ENCODE data around the gene TEAD1.

The TEAD1 gene

DNA sequence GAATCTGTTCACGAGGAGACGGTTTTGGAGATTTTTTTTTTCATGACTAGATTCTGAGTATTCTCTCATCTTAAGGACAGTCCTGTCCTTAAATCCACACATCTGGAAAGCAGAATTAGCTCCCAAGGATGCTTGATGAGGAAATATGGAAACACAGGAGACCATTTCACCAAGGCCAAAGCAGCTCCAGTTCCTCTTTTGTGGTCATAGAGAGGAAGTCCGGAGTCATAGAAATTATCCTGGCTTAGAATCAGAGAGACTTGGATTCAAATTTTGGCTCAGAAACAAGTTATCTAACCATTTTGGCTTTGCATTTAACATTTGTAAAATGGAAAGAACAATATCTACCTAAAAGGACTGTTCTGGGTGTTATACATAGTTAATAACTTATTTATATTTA lies 7.3 kb upstream of the TEAD1 start:
- DNase-seq (ENCODE audit: low spot score), result no peak

GRCh38 chr11:12667646-12668045 lies 6.6 kb upstream of the TEAD1 start:
- no peak for DNase-seq (ENCODE audit: low spot score)

- no peak for DNase-seq (ENCODE audit: low spot score)
Observed at GRCh38 chr11:12668166-12668565, 6.1 kb upstream of the TEAD1 start.

- no peak for DNase-seq (ENCODE audit: low spot score)
Observed at GRCh38 chr11:12669930-12670329, 4.3 kb upstream of the TEAD1 start.

GRCh38 chr11:12671370-12671769 lies 2.9 kb upstream of the TEAD1 start:
- DNase-seq (ENCODE audit: low spot score), result no peak

- no peak for DNase-seq (ENCODE audit: low spot score)
Observed at GRCh38 chr11:12673601-12673923, 659 bp upstream of the TEAD1 start.

DNA sequence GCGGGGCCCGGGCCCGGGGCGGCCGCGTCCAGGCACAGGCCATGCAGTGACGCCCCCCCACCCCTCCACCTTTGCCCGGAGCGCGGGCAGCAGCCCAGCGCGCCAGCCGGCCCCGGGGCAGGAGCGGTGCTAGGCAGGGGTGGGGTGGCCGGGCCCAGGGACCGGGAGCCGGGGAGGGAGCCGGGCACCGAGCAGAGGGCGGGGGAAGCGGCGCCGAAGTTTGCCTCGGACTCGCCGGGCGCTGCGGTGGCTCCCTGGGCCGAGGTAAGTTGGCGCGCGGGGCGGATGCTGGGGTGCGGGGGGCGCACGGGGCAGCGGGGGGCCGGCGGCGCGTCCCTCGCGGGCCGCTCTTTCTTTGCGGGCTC lies 332 bp downstream of the TEAD1 start:
- no peak for DNase-seq (ENCODE audit: low spot score)

DNA sequence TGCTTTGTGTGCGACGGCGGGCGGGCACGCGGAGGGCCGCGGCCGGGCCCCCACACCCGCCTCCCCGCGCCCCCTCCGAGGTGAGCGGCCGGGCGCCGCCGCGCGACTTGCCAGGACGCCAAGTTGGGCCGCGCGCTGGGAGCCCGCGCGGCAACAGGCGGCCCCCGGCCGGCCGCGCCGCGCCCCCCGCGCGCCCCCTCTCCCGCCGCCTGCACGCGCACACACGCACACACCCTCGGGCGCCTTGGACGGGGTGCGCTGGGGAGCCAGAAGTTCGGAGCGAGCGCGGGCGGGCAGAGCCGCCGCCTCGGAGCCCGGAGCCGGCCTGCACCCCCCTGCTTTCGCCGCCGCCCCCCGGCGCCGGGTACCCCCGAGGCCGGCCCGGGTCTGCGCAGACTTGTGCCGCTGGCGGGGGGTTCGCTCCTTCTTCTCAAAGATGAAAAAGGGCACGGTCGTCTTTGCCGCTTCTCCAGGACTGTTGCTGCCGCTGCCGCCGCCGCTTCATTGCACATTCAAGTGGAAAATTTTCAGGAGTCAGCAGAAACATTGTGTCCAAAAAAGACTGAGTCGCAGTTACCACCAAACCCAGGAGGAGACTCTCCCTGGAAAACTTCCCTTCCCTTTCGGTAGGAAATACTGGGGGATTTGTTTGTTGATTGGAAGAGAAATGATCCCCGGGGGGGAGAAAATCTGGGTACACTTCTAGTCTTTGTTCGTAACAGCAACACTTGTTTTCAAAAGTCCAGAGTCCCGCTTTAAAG lies 895 bp downstream of the TEAD1 start:
- no peak for DNase-seq (ENCODE audit: low spot score)

GRCh38 chr11:12675951-12676711 lies 1.9 kb downstream of the TEAD1 start:
- DNase-seq (ENCODE audit: low spot score), result no peak

- no peak for DNase-seq (ENCODE audit: low spot score)
Observed at GRCh38 chr11:12677131-12677530, 2.9 kb downstream of the TEAD1 start.

DNA sequence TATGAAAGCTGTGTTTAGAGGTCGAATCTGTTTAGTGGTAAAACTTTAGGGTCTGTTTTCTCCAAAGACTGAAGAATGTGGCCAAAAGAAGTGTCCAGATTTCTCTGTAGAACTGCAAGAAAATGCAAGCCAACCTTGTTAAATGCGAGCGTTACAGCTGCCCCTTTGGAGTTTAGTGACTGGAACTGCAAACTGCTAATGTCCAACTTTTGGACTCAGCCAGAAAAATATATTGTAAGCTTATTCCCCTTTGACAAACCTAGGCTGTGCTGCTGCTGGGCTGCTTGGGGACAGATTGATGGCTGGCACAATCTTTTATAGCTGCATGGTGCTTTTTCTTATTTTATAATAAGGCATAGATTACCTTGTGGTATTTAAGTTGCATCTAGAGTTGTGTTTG lies 3.9 kb downstream of the TEAD1 start:
- DNase-seq (ENCODE audit: low spot score), result no peak

DNA sequence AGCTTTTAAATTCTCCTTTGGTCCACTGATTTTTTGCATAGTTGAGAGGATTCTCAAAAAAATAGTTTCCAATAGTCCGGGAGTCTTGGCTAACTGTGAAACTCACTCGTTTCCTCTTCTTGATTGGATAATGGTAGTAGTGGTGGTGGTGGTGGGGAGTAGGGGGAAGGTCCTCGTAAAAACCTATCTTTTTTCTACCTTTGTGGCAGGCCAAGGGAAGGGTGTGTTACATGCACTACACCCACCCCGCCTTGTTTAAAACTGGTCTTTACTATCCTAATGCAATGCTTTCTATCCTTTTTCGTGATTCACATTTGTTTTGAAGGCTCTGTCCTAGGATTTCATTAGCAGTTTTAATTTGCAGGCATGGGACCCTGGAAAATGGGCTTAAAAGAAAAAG lies 4.8 kb downstream of the TEAD1 start:
- DNase-seq (ENCODE audit: low spot score), result no peak

DNA sequence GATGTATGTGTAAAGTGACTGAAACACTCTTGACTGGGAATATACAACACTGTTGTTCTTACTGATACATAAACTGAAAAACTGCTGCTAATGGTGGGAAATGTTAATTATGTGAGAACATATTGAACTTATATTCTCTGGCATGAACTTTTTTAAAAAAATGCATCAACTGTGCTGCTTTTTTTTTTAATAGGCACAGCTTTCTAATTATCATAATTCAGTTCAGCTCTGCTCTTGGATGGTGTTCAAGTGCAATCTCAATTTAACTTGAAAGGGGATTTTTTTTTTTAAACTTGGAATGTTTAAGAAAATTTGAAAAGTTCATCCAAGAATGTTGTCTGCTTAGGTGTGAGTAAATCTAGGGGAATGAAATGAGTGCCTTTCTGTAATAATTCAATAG lies 5.2 kb downstream of the TEAD1 start:
- no peak for DNase-seq (ENCODE audit: low spot score)

GRCh38 chr11:12680246-12680939 lies 6.2 kb downstream of the TEAD1 start:
- DNase-seq (ENCODE audit: low spot score), result no peak

DNA sequence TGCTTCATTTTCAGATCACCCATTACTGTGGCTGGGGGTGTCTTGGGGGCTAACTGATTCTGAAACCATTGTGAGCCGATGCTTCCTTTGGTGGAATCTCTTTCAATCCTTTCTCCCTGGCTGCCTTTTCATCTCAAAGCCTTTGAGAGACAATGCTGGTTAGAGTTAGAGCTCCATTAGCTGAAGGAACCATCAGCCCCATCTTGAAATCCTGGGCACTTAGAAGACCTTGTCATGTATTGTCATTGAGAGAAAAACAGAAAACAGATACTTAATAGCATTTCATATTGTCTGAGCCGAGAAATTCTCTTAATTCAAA lies 6.7 kb downstream of the TEAD1 start:
- no peak for DNase-seq (ENCODE audit: low spot score)

DNA sequence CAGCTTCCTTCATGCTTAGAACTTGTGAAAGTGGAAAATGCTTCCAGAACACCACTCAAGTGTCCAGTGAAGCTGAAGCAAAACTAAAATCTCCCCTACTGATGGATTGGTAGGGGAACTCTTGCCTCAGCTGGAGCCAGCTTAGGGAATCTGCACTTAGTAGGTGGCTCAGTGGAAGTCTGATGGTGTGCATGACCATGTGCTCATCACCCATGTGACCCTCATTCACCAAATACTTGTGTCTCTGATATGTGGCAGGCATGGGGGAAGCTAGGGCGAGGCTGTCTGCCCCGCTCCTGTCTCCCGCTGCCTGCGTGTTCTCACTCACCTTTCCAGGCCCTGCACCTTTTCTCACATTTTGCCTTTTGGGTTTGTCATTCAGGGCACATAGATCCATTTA lies 7.2 kb downstream of the TEAD1 start:
- no peak for DNase-seq (ENCODE audit: low spot score)

- DNase-seq (ENCODE audit: low spot score), result no peak
Observed at GRCh38 chr11:12682288-12682687, 8.1 kb downstream of the TEAD1 start.

DNA sequence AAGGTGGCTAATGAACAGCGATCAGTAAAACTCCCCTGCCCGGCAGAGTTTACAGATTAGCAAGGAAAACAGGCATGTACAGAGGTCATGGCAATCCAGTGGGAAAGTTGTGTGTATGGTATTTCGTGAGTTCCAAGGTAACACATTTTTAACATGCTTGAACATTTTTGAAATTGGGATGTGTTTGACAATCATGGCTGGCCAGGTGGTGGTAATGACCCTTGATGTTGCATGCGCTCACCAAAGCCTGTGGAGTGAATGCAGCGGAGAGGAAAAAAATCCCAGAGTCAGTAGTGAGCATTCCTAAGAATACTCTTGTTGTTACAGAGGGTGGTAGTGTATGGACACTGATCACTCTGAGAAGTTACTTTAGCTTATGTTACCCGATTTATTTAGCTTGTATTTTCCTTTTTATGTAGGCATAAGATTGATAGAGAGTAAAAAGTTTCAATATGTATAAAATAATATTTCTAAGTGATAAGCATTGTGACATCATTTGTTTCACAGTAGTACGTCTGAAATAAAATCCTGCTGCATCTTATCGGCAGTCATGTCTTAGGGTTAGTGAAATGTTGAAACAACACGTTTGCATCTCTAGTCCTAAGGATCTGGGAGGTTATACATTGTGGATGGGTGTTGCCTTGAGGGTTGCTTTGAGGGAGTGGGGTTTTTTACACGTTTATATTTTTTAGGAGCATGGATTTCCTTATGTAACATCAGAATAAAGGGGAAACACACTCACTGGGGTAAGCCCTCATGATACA lies 8.7 kb downstream of the TEAD1 start:
- no peak for DNase-seq (ENCODE audit: low spot score)

DNA sequence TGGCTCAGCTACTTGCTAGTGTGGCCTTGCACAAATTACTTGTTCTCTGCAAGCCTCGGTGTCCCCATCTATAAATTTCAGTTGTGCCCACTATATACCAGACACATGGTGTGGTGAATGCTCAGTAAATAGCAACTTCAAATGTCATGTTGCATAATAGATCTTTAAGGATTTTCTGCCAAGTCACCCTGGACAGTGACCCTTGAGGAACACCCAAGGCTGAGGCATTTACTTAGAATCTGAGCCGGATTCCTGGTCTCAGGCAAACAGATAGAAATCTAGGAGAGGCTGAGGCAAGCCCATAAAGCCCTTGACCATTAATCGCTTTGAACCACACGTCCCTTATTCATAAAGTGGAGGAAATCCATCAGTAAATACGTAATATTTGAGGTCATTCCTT lies 9.7 kb downstream of the TEAD1 start:
- no peak for DNase-seq (ENCODE audit: low spot score)

DNA sequence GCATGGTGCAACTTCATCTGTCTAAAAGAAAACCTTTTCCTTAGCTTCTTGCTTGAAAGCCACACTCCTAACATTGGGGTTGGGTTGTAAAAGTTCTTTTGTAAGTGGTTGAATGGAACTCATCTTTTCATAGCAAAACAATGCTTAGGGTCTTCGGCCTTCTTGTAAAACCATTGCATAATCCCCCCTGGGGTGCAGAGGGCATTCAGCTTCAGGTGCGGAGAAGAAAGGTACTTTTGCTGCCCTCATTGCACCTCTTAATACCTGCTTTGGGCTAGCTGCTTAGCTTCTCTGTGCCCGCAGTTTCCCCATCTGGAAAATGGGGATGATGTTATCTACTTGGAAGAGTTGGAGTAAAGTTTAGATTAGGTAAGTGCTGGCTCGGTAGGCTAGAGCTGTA lies 10.1 kb downstream of the TEAD1 start:
- DNase-seq (ENCODE audit: low spot score), result no peak

DNA sequence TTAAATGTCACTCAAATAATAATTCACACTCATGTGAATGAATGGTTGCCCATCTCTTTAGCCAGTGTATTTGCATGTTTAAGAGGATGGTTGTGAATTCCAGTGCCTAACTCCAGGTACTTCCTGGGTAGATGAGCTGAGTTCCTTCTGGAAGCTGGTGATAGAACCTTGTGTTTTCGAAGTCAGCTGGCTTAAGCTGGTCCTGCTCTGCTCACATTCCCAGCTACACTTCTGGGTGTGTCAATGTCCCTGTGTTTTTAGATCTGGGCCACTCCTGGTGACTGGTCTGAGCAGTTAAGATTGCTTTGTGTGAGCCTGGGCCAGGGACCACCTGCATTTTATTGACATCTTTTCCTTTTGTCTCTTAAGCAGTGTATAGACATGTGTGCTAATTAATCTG lies 10.6 kb downstream of the TEAD1 start:
- no peak for DNase-seq (ENCODE audit: low spot score)

GRCh38 chr11:12685229-12685628 lies 11.0 kb downstream of the TEAD1 start:
- DNase-seq (ENCODE audit: low spot score), result no peak
